Left lobe of liver (tissue), 2 donors: ENCODE results near the gene ATAD3C. TPM values are rescaled to one million over a fixed set of nuclear protein-coding genes. Genes with fewer than 3 reads are reported as not detected.
A peak's percentile ranks its signal among the peaks of the same experiment; 100 is the strongest.
"Not testable (repeated sequence)": the region's sequence is repeated elsewhere in the genome, so short reads cannot be mapped to it uniquely, and the experiment has no call there.

Experiments
- ATAC-seq: fragments of 200-7000 bp; cut with Tn5 transposase; one replicate; pipeline ENCODE4 v1.9.1; 2020; ENCODE audit warnings: mild to moderate bottlenecking, moderate library complexity
- DNase-seq: peaks from one replicate; pipeline ENCODE4 v3.0.0-alpha.2; 2020; ENCODE audit warnings: low spot score
- total RNA-seq: library from RNA; stranded (reverse); gene quantifications from one replicate; pipeline ENCODE4 v1.2.1, GENCODE V29; 2021
- donor health status: DM: no; HTN: no; CAD: no; lungs with moderate emphysema.
- donor health status: DM: no; HTN: yes; CAD: no.

The ATAD3C gene
- total RNA-seq, 1 donor from 2014 or later = 2.9 TPM

GRCh38 chr1:1418464-1419362 is 30.8 kb upstream of the ATAD3C start:
- no peak for ATAC-seq
- DNase-seq = no peak

GRCh38 chr1:1419363-1419812 is 30.1 kb upstream of the ATAD3C start:
- ATAC-seq (no peak), DNase-seq (no peak)

- DNase-seq (no peak), ATAC-seq (peak; percentile 86)
Measured at GRCh38 chr1:1419813-1420653, 29.5 kb upstream of the ATAD3C start.

DNA sequence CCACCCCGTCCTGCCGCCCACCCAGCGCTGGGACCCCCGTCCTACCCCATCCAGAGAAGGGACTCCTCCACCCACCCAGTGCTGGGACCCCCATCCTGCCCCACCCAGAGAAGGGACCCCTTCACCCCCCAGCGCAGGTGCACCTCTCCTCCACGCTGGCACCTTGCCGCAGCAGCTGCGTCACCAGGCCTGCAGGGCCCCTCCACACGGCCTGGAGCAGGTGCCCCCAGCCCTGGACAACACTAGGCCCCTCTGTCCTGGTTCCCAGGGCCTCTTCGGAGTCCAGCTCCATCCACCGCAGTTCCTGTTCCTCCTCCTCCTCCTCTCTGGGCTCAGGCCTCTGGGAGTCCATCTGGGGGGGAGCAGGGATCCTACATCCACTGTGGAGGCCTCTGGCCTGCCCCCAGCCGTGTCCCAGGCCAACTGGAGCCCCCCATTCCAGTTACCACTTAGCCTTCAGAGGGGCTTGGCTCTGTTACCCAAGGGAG is 28.8 kb upstream of the ATAD3C start:
- DNase-seq = no peak
- ATAC-seq = no peak

DNA sequence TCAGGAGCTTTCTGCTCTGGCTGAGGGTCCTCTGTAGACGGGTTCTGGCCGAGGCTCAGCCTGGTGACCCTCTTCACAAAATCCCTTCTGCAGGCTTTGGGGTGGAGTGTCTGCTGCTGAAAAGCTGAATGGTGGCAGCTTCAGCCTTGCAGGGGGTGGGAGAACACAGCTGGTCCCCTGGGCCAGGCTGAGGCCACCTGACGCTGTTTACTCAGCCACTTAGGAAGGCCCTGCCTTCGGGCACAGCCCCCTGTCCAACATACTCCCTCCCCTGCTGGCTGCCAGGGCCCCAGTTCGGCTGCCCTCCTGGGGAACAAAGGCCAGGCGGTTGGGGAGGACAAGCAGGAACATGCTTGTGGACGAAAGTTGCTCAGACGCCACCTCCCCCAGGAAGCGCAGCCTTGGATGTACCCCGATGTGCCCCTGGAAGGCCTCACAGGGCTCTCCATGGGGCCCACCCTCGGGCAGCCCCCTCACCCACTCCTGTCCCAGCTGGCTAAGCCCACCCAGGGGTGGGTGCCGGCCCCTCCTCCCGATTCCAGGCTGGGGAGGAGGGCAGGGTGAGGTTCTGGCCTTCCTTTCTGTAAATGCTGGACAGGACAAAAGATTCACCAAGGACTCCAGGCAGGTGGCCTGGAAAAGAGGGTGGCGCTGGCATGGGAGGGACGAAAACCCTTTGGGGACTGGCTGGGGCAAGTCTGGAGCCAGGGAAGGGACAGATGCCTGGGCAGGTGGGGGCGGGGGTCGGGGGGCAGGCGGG is 28.2 kb upstream of the ATAD3C start, which contains the start of gene ANKRD65:
TSS of gene ANKRD65 (minus strand) at position 130 of the 760 bp plus-strand sequence. CDS start 271 bp downstream, outside the sequence.
- DNase-seq = no peak
- ATAC-seq = no peak

DNA sequence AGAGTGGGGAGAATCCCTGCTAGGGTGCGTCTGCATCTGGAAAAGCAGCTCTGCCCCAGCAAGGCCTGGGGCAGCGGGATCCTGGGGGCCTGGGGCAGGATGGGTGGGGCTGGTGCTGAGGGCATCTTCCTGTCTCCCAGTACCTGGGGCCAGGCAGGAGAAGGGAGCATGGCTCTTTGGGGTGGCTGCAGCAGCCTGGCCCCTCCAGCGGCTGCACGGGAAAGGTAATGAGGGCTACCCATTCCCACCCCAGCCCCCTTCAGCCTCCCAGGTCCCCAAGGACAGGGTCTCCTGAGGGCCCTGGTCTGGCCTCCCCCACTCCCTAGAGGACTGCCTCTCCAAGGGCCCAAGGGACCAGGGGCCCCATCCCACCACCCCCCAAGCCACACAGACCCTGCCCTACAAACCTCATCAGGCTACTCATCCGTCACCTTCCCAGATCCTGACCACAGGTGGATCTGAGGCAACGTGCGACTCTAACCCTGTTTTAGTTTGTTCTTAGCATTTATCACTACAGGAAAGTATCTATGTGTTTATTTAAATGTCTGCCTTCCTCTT is 27.5 kb upstream of the ATAD3C start:
- ATAC-seq (no peak), DNase-seq (no peak)

- no peak for DNase-seq
- no peak for ATAC-seq
Measured at GRCh38 chr1:1422465-1423244, 26.8 kb upstream of the ATAD3C start.

GRCh38 chr1:1423245-1423597 is 26.3 kb upstream of the ATAD3C start:
- no peak for ATAC-seq
- no peak for DNase-seq

- no peak for ATAC-seq
- DNase-seq = no peak
Measured at GRCh38 chr1:1424707-1425106, 24.8 kb upstream of the ATAD3C start.

DNA sequence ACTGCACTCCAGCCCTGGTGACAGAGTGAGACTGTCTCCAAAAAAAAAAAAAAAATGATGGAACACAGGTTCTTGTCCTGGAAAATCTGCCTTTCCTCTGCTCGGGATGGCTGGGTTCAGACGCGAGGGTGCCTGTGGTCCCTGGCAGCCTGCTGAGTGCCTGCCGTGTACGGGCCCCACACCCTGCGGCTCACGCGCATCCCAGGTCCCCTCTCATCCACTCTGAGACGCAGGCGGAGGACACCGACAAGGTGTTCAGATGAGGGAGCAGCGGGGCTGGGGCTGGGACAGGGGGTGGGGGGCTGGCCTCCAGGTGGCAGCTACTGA is 24.1 kb upstream of the ATAD3C start:
- DNase-seq (no peak), ATAC-seq (no peak)

- DNase-seq (no peak), ATAC-seq (peak; percentile 4)
Measured at GRCh38 chr1:1425753-1426495, 23.6 kb upstream of the ATAD3C start.

GRCh38 chr1:1426496-1427105 is 22.9 kb upstream of the ATAD3C start:
- no peak for ATAC-seq
- no peak for DNase-seq

DNA sequence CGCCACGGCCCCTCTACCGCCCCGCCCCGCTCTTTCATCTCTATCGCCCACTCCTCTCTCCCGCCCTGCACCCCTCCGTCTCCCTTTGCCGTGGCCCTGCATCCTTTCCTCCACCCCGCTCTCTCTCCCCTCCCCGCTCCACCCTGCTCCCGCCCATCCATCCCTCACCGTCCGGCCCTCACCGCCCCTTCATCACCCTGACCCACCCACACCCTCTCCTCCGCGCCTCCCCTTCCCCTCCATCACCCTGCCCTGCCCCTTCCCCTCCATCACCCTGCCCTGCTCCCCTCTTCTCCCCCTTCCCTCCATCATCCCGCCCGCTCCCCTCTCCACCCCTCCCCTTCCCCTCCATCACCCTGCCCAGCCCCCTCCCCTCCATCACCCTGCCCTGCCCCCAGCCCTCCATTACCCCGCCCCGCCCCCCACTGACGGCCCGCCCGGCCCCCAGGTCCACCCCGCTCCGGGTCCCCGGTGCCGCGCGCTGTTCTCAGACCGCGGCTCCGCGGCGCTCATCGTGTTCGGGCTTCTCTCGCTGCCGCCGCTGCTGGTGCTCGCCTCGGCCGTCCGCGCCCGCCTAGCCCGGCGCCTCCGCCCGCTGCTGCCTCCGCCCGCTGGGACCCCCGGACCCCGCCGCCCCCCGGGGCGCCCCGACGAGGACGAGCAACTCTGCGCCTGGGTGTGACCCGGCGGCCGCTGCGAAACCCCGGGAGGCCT is 22.2 kb upstream of the ATAD3C start:
- ATAC-seq = no peak
- no peak for DNase-seq

DNA sequence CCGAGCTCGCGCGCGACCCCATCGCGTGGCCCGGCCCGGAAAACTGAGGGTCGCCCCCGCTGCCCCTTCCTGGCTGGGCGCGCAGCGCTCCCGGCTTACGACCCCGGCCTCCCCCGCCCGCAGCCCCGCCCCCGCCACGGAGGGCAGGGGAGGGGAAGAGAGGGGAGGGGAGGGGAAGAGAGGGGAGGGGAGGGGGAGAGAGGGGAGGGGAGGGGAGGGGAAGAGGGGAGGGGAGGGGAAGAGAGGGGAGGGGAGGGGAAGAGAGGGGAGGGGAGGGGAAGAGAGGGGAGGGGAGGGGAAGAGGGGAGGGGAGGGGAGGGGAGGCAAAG is 21.7 kb upstream of the ATAD3C start:
- no peak for ATAC-seq
- DNase-seq = no peak

DNA sequence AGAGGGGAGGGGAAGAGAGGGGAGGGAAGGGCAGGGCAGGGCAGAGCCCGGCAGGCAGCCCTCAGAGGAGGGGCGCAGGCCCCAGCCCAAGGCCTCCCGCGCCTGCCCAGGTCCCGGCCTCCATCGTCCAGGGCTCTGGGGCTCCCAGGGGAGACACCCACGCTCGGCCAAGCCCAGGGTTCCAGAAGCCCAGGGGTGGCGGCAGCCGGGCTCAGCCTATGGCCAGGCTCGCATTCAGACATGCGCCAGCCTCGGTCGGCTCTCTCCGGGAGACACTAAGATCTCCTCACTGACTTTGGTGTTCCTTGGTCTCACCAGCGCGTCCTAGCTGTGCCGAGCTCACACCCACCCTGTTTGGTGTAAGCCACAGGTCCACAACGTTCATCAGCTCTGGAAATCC is 21.3 kb upstream of the ATAD3C start:
- no peak for DNase-seq
- ATAC-seq = no peak

DNA sequence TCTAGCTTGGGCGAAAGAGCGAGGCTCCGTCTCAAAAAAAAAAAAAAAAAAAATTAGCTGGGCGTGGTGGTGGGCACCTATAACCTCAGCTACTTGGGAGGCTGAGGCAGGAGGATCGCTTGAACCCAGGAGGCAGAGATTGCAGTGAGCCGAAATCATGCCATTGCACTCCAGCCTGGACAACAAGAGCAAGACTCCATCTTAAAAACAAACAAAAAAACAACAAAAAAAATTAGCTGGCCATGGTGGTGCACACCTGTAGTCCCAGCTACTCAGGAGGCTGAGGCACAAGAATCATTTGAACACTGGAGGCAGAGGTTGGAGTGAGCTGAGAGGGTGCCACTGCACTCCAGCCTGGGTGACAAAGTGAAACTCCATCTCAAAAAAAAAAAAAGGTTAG is 20.5 kb upstream of the ATAD3C start:
- not testable (repeated sequence) for DNase-seq, ATAC-seq

GRCh38 chr1:1429671-1430073 is 19.8 kb upstream of the ATAD3C start:
- DNase-seq = no peak
- peak; percentile 5 for ATAC-seq
